Adipocyte (in vitro differentiated cells): ENCODE measurements around the gene TRPM2.
A peak's percentile ranks its signal among the peaks of the same experiment; 100 is the strongest.
"Not testable (repeated sequence)": the region's sequence is repeated elsewhere in the genome, so short reads cannot be mapped to it uniquely, and the experiment has no call there.

Experiments used
- DNase-seq: peaks from one replicate; pipeline ENCODE4 v3.0.0-alpha.2; 2015; ENCODE audit warnings: low read depth
- H3K27me3 ChIP-seq: replicated peaks from 2 replicates; pipeline ENCODE4 v1.7.0; 2013; ENCODE audit warnings: mild to moderate bottlenecking, low read length, moderate library complexity; ENCODE audit not compliant: control insufficient read depth, insufficient read depth
- H3K36me3 ChIP-seq: 2 replicates; pipeline ENCODE4 v1.7.0; 2013; ENCODE audit warnings: low read length, mild to moderate bottlenecking, moderate library complexity; ENCODE audit not compliant: control insufficient read depth, insufficient read depth, severe bottlenecking
- H3K4me1 ChIP-seq: 2 replicates; pipeline ENCODE4 v1.7.0; 2013; ENCODE audit warnings: mild to moderate bottlenecking, low read length, moderate library complexity; ENCODE audit not compliant: control insufficient read depth, insufficient read depth
- H3K4me3 ChIP-seq: 2 replicates; pipeline ENCODE4 v1.7.0; 2013; ENCODE audit warnings: mild to moderate bottlenecking, low read length, moderate library complexity
- H3K9ac ChIP-seq: 2 replicates; pipeline ENCODE4 v1.7.0; 2013; ENCODE audit warnings: mild to moderate bottlenecking, low read length, moderate library complexity
- H3K9me3 ChIP-seq: 2 replicates; pipeline ENCODE4 v1.7.0; 2013; ENCODE audit warnings: mild to moderate bottlenecking, low read length, moderate library complexity; ENCODE audit not compliant: control insufficient read depth

TRPM2 gene

GRCh38 chr21:44338971-44339910, 14.2 kb upstream of the TRPM2 start, which contains the start of gene CFAP410:
TSS of gene CFAP410 (minus strand) at chr21:44339390. CDS start at chr21:44339194, 196 bp downstream.
- peaks cover 23% of the 10 kb centered on the region for H3K4me1 ChIP-seq
- peak; percentile 98 for DNase-seq
- H3K9me3 ChIP-seq = no peaks in the 10 kb centered on the region
- peak within 1 kb of the TSS; percentile 97 for H3K9ac ChIP-seq
- peaks cover 16% of the 10 kb centered on the region for H3K36me3 ChIP-seq
- peak within 1 kb of the TSS; percentile 98 for H3K4me3 ChIP-seq
- no peaks in the 10 kb centered on the region for H3K27me3 ChIP-seq

GRCh38 chr21:44341726-44342458, 11.5 kb upstream of the TRPM2 start:
- not testable (repeated sequence) for H3K4me3 ChIP-seq

GRCh38 chr21:44342981-44343380, 10.4 kb upstream of the TRPM2 start:
- not testable (repeated sequence) for H3K9ac ChIP-seq, H3K9me3 ChIP-seq, H3K36me3 ChIP-seq, DNase-seq, H3K4me3 ChIP-seq
- peaks cover 12% of the 10 kb centered on the region for H3K4me1 ChIP-seq
- H3K27me3 ChIP-seq = peaks cover 23% of the 10 kb centered on the region

More at GRCh38 chr21:44341726-44342458, 11.5 kb upstream of the TRPM2 start:
- H3K9me3 ChIP-seq, H3K9ac ChIP-seq, DNase-seq, H3K36me3 ChIP-seq: not testable (repeated sequence)
- Histone ChIP-seq H3K27me3 (peaks cover 14% of the 10 kb centered on the region), H3K4me1 (peaks cover 23% of the 10 kb centered on the region)

GRCh38 chr21:44344541-44345183, 8.8 kb upstream of the TRPM2 start:
- peaks cover 38% of the 10 kb centered on the region for H3K27me3 ChIP-seq
- H3K4me1 ChIP-seq = peaks cover 7% of the 10 kb centered on the region
- H3K9ac ChIP-seq = no peak overlapping the region
- DNase-seq = no peak
- no peak overlapping the region for H3K4me3 ChIP-seq
- H3K36me3 ChIP-seq = no peaks in the 10 kb centered on the region
- H3K9me3 ChIP-seq = no peaks in the 10 kb centered on the region

GRCh38 chr21:44345495-44345894, 7.9 kb upstream of the TRPM2 start:
- H3K27me3 ChIP-seq = peaks cover 39% of the 10 kb centered on the region
- no peaks in the 10 kb centered on the region for H3K9me3 ChIP-seq
- H3K36me3 ChIP-seq = no peaks in the 10 kb centered on the region
- no peaks in the 10 kb centered on the region for H3K4me1 ChIP-seq
- no peak for DNase-seq
- no peak overlapping the region for H3K4me3 ChIP-seq
- H3K9ac ChIP-seq = no peak overlapping the region

- peaks cover 7% of the 10 kb centered on the region for H3K4me1 ChIP-seq
- no peaks in the 10 kb centered on the region for H3K9me3 ChIP-seq
- DNase-seq = no peak
- H3K27me3 ChIP-seq = peaks cover 53% of the 10 kb centered on the region
- H3K4me3 ChIP-seq = no peak overlapping the region
- no peaks in the 10 kb centered on the region for H3K36me3 ChIP-seq
- no peak overlapping the region for H3K9ac ChIP-seq
These were observed 5.4 kb upstream of the TRPM2 start for GRCh38 chr21:44347911-44348451.

- no peak overlapping the region for H3K4me3 ChIP-seq
- no peaks in the 10 kb centered on the region for H3K9me3 ChIP-seq
- DNase-seq = no peak
- H3K36me3 ChIP-seq = no peaks in the 10 kb centered on the region
- H3K9ac ChIP-seq = no peak overlapping the region
- peaks cover 58% of the 10 kb centered on the region for H3K27me3 ChIP-seq
- H3K4me1 ChIP-seq = peaks cover 14% of the 10 kb centered on the region
These were observed 4.6 kb upstream of the TRPM2 start for GRCh38 chr21:44348861-44349260.

DNA sequence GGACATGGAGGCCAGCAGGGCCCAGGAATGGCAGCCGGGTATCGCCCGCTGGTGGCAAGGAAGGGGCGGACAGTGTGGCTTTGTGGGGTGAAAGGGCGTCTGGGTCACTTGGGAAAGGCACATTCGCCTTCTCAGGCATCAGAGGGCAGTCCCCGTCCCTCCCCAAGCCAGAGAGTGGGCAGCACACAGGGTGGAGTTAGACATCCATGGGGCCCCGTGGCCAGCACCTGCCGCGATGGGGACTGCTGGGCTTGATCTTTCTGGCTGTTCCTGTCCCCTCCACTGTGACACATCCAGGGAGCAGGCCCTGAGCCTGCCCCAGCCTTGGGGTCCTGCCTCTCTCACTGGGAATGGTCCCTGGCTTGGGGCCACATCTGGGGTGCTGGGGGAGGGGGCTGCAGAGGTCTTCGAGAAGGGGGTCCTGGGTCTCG, 4.0 kb upstream of the TRPM2 start:
- Histone ChIP-seq H3K9me3 (no peaks in the 10 kb centered on the region), H3K4me3 (no peak overlapping the region), H3K4me1 (peaks cover 17% of the 10 kb centered on the region), H3K9ac (no peak overlapping the region), H3K27me3 (peaks cover 64% of the 10 kb centered on the region), H3K36me3 (no peaks in the 10 kb centered on the region)
- DNase-seq = no peak

GRCh38 chr21:44349847-44350772, 3.3 kb upstream of the TRPM2 start:
- peaks cover 64% of the 10 kb centered on the region for H3K27me3 ChIP-seq
- no peak for DNase-seq

DNA sequence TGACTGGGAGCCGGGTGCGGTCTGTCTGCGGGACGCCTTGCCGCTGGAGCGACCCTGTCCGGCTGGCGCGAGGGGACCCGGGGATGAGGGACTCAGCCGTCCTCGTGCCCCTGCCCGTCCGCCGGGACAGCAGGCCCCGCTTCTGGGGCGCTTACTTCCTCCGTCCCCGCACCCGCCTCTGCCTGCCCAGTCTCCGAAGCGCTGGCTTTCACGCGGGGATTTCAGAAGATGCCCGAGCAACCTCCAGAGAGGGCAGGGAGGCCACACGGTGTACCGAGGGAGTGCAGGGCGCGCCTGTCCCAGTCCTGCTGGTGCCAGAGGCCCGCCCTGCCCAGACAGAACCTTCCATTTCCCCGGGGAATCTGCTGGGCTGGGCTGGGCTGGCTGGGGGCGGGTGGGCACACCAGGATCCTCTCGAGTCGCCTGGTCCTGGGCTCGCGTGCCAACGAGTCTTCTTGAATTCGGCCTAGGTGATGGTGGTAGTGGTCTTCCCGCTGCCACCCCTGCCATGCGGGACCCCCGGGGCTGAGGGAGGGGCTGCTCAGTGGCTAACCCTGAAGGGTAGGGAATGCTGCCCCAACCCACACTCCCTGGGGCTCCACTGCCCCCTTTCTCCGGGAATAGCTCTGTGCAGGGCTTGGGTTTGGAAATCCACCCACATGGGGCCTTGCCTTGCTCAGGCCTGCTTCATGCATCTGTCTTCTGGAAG, 2.5 kb upstream of the TRPM2 start:
- H3K4me1 ChIP-seq = peaks cover 20% of the 10 kb centered on the region
- peaks cover 62% of the 10 kb centered on the region for H3K27me3 ChIP-seq
- no peaks in the 10 kb centered on the region for H3K36me3 ChIP-seq
- no peak overlapping the region for H3K9ac ChIP-seq
- no peak overlapping the region for H3K4me3 ChIP-seq
- H3K9me3 ChIP-seq = no peaks in the 10 kb centered on the region
- no peak for DNase-seq

More at GRCh38 chr21:44349847-44350772, 3.3 kb upstream of the TRPM2 start:
- Histone ChIP-seq H3K9me3 (no peaks in the 10 kb centered on the region), H3K4me1 (peaks cover 20% of the 10 kb centered on the region), H3K9ac (no peak overlapping the region), H3K36me3 (no peaks in the 10 kb centered on the region), H3K4me3 (no peak overlapping the region)
